Stimulated activated CD8-positive, alpha-beta memory T cell treated with anti-CD3 and anti-CD28 coated beads, Interleukin-2, amount 100 ng/mL, for 1 hour (primary cell): ENCODE data around the gene C13orf46.
"Not testable (repeated sequence)": the region's sequence is repeated elsewhere in the genome, so short reads cannot be mapped to it uniquely, and the experiment has no call there.

ENCODE experiments used
- DNase-seq, 2 donors: peaks; one replicate each; pipeline ENCODE4 v3.0.0-alpha.2; 2020; ENCODE audit warnings: low read depth in 2 of 2

C13orf46 gene

DNA sequence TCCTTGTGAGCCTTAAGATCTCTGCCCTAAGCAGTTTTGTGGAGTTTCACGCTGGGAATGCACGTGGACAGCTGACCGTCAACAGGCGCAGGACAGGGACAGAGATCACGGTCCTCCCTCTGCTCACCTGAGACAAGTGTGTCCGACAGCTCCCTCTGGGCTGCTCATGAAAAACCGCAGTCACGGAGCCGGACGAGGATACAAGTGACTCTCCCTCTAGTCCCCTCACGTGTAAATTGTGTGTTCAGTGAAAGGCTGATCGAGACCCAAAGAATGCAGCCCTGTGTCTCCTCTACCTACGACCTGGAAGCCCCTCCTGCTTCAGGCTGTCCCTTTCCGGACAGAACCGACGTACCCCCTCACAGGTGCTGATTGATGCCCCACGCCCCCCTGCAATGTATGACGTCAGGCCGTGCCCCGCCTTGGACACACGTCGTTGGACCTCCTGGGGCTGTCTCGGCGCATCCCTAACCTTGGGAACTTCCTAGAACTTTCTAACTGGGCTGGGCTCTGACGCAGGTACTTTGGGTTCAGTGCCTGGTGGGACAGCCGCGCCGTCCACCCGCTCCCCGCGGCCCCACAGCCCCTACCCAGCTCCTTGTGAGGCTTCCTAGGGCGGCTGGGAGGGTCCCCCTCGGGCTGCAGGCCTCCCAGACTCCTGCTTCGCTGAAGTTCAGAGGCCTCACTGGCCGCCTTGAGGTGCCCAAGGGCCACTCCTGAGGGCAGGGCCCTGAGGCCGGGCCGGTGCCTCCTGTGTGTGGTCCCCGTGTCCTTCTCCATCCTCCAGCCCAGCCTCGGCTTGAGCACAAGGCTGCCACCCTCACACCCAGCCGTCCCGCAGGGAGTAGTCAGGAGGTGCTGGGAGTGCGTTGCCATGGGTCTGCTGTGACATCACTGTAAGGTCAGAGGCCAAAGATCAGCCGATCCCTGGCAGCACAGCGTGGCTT lies at the start of gene C13orf46:
Gene C13orf46, minus strand, starts transcription at position 859 of the 947 bp plus-strand sequence. Its CDS starts 79 bp downstream, at position 780.
- DNase-seq: no peak

DNA sequence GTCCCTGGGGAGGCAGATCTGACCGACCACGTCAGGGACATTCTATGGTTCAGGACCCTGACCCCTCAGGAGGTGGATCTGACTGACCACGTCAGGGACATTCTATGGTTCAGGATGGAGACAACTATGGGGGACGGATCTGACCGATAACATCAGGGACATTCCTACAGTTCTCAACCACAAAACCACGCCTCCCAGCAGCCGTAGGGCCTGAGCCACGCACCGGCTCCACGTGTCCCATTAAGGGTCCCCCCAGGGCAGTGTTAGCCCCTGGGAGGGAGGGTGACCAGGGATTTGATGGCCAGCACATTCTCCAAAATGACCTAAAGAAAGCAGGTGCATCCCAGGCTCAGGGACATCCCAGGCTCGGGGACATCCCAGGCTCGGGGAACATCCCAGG lies 49.0 kb upstream of the C13orf46 start:
- no peak for DNase-seq

GRCh38 chr13:114022309-114022669 lies 48.4 kb upstream of the C13orf46 start:
- no peak for DNase-seq

- DNase-seq: no peak
Measured at GRCh38 chr13:114021464-114022308, 47.8 kb upstream of the C13orf46 start.

DNA sequence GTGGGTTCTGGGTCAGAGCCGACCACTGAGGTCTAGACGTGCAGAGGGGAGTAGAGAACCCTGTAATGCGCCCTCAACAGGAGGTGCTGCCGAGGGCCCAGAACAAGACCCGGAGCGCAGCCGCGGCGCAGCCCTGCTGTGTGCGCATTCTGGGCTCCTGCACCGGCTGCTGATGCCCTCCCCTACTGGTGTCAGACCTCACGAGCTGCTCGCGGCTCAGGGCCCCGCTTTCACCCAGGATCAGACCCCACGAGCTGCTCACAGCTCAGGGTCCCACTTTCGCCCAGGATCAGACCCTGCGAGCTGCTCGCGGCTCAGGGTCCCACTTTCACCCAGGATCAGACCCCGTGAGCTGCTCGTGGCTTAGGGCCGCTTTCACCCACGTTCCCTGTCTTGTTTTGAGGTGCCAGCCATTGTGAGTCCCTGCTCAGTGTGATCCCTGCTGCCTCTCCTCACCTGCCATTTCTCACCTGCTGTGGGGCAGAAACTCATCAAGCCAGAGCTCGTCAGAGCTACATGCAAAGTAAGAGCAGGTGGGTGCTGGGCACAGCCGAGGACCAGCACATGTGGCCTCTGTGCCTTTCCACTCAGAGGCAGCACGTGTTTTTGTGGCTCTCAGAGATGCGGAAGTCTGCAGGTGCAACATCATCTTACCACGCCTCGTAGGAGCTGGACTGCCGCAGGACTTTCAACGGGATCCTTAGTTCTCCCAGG lies 47.0 kb upstream of the C13orf46 start:
- no peak for DNase-seq

DNA sequence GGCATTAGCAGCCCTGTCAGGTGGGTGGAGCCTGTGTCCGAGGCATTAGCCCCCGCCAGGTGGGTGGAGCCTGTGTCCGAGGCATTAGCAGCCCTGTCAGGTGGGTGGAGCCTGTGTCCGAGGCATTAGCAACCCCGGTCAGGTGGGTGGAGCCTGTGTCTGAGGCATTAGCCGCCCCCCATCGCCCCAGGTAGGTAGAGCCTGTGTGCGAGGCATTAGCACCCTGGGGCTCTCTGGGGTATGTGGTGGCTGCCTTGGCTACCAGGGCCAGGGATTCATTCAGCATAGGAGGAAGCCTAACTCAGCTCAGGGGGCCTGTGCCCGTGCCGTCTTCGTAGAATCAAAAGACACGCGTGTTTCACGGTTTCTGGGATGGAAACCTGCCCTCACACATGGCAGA lies 46.3 kb upstream of the C13orf46 start:
- DNase-seq: not testable (repeated sequence)

GRCh38 chr13:114019367-114019766 lies 45.5 kb upstream of the C13orf46 start:
- peak; percentile 9 to 24 for DNase-seq

DNA sequence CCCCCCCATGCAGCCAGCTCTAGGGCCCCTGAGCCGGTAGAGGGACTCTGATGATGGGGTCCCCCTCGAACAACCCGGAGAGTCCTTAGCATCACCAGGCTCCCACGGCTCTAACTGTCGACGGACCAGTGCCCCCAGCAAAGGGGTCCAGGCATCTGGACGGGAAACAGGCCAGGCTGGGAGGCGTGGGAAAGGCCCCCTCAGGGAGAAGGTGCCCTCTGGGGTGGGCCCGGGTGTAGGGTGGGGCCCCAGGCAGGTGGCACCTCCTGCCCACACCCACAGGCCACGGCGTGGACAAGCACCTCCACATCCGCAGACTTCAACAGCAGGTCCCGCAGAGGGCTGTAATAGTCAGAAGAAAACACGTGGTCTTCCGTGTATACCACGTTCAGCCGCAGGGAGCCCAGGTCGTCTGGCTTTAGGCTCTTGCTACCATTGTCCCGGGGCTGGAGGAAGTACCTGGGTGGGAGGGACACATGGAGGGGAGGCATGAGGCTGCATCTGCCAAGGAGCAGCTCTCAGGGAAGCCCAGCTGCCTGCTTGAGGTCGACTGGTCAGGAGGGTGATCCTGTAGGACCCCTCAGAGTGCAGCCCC lies 44.7 kb upstream of the C13orf46 start:
- no peak for DNase-seq

- DNase-seq: no peak
Measured at GRCh38 chr13:114017966-114018365, 44.1 kb upstream of the C13orf46 start.

DNA sequence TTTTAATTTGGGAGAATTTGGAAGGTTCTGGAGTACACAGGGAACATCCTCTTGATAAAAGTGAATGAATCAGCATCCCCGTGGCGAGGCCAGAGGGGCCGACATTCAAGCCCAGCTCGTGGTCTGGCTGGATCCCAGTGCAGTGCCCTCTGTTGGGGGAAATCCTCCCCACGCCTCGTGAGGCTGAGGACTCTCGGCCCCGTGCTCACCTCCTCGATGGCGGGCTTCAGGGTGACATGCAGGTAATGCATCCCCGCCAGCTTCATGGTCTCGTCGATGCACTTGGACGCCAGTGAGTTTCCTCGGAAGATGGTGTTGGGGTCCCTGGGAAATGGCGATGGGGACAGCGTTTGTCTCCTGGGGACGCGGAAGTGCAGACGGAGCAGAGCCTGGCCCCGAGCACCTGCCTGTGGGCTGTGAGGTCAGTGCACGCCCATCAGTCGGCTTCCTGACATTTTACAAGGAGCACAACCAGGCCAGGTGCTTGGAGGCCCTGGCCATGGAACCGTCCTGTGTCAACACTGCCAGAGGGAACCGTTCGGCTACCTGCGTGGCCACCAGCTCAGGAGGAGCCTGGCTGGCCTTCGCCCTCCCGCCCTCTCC lies 43.3 kb upstream of the C13orf46 start:
- no peak for DNase-seq

DNA sequence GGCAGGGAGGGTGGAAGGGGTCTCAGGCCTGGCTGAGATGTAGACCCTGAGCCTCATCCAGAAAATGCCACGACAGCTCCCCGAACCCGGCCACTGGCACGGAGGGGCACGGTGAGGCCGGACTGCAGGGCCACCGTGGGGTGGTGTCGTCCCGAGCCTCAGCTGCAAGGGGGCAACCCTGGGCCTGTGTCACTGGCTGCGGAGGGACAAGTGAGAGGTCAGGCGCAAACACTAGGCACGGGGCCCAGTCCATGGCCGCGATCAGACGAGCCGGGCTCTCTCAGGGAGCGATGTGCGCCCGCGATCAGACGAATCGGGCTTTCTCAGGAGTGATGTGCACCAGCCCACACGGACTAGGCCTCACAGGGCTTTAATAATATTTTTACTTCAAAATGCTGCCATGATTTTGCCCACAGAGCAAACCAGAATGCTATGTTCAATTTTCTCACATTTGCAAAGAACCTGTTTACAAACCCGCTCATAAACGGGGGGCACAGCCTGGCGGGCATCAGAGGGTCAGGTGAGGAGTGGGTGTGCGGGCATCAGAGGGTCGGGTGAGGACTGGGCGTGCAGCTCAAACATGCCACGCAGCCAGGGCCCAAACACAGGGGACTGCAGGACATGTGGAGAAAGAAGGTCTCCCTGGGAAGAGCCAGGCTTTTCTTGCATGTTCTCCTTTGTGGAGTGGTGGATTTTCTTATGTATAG lies 42.6 kb upstream of the C13orf46 start:
- DNase-seq: no peak

DNA sequence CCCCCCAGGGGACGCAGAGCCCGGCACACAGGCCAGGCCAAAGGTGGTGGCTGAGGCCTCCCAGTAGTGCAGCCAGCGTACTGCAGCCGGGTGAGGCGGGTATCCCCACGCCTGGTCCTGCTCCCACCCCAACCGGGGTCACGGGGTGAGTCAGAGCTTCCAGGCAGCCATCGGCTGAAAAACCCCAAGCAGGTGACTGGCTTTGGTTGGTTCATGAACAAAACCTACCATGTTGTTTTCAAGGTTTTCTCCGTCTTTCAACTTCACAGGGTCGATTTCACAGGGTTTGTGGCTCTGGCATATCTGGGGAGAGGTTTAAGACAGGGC lies 42.1 kb upstream of the C13orf46 start:
- no peak for DNase-seq

DNA sequence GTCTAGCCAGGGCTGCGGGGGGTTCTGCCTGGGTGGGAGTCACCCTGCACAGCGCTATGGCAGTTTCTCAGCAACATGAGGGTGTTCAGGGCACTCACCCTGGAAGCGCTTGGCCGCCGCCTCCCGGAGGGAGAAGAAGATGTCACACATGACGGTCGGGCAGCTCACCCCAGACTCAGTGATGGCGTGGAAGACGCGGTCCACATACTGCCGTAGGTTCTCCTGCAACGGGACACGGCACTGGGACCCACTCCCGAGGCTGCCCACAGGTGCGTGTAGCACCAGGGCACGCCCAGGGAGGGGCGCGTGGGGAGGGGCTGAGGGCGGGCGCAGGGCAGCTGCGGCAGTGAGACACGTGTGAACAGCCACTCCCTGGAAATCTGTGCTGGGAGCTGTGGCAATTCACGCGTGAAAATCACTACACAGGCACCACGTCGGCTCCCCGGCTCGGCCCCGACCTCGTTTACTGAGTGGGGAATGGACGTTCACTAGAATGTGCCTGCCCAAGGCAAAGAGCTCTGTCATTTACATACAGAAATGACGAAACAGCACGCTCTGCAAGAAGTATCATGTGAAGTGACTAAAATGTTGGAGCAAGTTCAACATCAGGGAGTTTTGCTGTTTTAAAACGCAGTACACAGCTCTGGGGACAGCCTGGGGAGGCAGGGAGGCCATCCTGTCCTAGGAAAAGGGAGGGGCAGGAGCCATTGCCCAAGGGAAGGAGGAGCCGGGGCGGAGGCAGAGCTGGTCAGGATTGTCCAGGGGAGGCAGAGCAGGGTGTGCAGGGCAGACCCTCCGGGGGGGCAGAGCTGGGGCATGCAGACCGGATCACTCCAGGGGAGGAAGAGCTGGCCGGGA lies 41.5 kb upstream of the C13orf46 start:
- no peak for DNase-seq

- no peak for DNase-seq
Measured at GRCh38 chr13:114013952-114014629, 40.2 kb upstream of the C13orf46 start.

GRCh38 chr13:114013336-114013735 lies 39.5 kb upstream of the C13orf46 start:
- DNase-seq: no peak

DNA sequence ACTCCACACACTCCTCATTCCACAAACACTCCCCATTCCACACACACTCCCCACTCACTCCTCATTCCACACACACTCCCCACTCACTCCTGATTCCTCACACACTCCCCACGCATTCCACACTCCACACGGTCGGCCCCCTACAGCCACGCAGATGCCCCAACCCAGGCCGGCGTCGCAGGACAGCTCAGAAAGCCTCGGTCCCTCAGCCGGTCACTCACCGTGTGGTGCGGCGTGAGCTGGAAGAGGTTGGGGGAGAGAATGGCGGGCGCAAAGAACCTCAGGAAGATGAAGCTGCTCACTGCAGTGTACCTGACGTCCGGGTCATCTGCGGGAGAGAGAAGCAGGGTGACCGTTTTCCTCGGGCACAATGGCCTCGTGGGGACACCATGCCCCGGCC lies 39.0 kb upstream of the C13orf46 start:
- no peak for DNase-seq

GRCh38 chr13:114012141-114012540 lies 38.3 kb upstream of the C13orf46 start:
- no peak for DNase-seq

- no peak for DNase-seq
Measured at GRCh38 chr13:114011226-114011625, 37.4 kb upstream of the C13orf46 start.

- DNase-seq: no peak
Measured at GRCh38 chr13:114010401-114011101, 36.7 kb upstream of the C13orf46 start.
